HAP-1 (cell line): Measurements from ENCODE around the gene NIPAL3.
"Not testable (repeated sequence)": the region's sequence is repeated elsewhere in the genome, so short reads cannot be mapped to it uniquely, and the experiment has no call there.

Experiments
- DNase-seq, 2 experiments: peaks; one replicate each; pipeline ENCODE4 v3.0.0-alpha.2; 2016 to 2020; ENCODE audit warnings: low spot score in 2 of 2
- H3K27me3 ChIP-seq: fragments of 250-450 bp; sonication (Bioruptor Pico); 2 replicates; pipeline ENCODE4 v1.5.1; 2020; ENCODE audit warnings: low read depth, mild to moderate bottlenecking, moderate library complexity
- H3K36me3 ChIP-seq: fragments of 250-450 bp; sonication (Bioruptor Pico); replicated peaks from 2 replicates; pipeline ENCODE4 v1.5.1; 2020; ENCODE audit warnings: mild to moderate bottlenecking
- H3K4me1 ChIP-seq: fragments of 250-450 bp; sonication (Bioruptor Pico); 2 replicates; pipeline ENCODE4 v1.5.1; 2020; ENCODE audit warnings: mild to moderate bottlenecking
- H3K4me3 ChIP-seq: fragments of 250-450 bp; sonication (Bioruptor Pico); 2 replicates; pipeline ENCODE4 v1.5.1; 2020; ENCODE audit warnings: mild to moderate bottlenecking, moderate library complexity
- H3K9me3 ChIP-seq: fragments of 250-450 bp; sonication (Bioruptor Pico); 2 replicates; pipeline ENCODE4 v1.5.1; 2020; ENCODE audit warnings: mild to moderate bottlenecking, moderate library complexity
- in situ Hi-C: fragments of 300-500 bp; cut with MboI; formaldehyde crosslinking; loops from 3 replicates; pipeline ENCODE4 v1.14.3; 2020; ENCODE audit warnings: low sequenced_read_pairs, inconsistent platforms, mixed read lengths

Gene NIPAL3

GRCh38 chr1:24441996-24442668 lies 26.5 kb downstream of the NIPAL3 start:
- no peak overlapping the region for H3K4me3 ChIP-seq
- in situ Hi-C loops: no loop called here
- H3K9me3 ChIP-seq: no peaks in the 10 kb centered on the region
- no peaks in the 10 kb centered on the region; the same call in 1 of the 2 replicates for H3K36me3 ChIP-seq
- H3K4me1 ChIP-seq: peaks cover 26% of the 10 kb centered on the region
- no peaks in the 10 kb centered on the region for H3K27me3 ChIP-seq
- DNase-seq: no peak

- DNase-seq: peak in 1 of 2 experiments; percentile 26
- H3K36me3 ChIP-seq: no peaks in the 10 kb centered on the region; the same call in 1 of the 2 replicates
- in situ Hi-C loops: no loop called here
- no peaks in the 10 kb centered on the region for H3K27me3 ChIP-seq
- H3K4me1 ChIP-seq: peaks cover 26% of the 10 kb centered on the region
- H3K9me3 ChIP-seq: no peaks in the 10 kb centered on the region
- no peak overlapping the region for H3K4me3 ChIP-seq
Observed at GRCh38 chr1:24442764-24443163, 27.2 kb downstream of the NIPAL3 start.

GRCh38 chr1:24443241-24443656 lies 27.6 kb downstream of the NIPAL3 start:
- no peaks in the 10 kb centered on the region for H3K27me3 ChIP-seq
- H3K4me1 ChIP-seq: peaks cover 25% of the 10 kb centered on the region
- H3K9me3 ChIP-seq: no peaks in the 10 kb centered on the region
- no peaks in the 10 kb centered on the region; the same call in 1 of the 2 replicates for H3K36me3 ChIP-seq
- peak; percentile 45 to 51 for DNase-seq
- in situ Hi-C loops: no loop called here
- H3K4me3 ChIP-seq: no peak overlapping the region

GRCh38 chr1:24446446-24446845 lies 30.8 kb downstream of the NIPAL3 start:
- DNase-seq, H3K9me3 ChIP-seq, H3K4me3 ChIP-seq, H3K27me3 ChIP-seq, H3K36me3 ChIP-seq, in situ Hi-C loops: not testable (repeated sequence)
- H3K4me1 ChIP-seq: peaks cover 13% of the 10 kb centered on the region

GRCh38 chr1:24450316-24450715 lies 34.7 kb downstream of the NIPAL3 start:
- in situ Hi-C loops: no loop called here
- Histone ChIP-seq H3K4me3 (no peak overlapping the region), H3K36me3 (peaks cover 2% of the 10 kb centered on the region; the same call in 1 of the 2 replicates), H3K4me1 (no peaks in the 10 kb centered on the region), H3K9me3 (no peaks in the 10 kb centered on the region), H3K27me3 (no peaks in the 10 kb centered on the region)
- no peak for DNase-seq

GRCh38 chr1:24450857-24451397 lies 35.3 kb downstream of the NIPAL3 start:
- in situ Hi-C loops: no loop called here
- DNase-seq: no peak

GRCh38 chr1:24451746-24452145 lies 36.1 kb downstream of the NIPAL3 start:
- peaks cover 2% of the 10 kb centered on the region; the same call in 1 of the 2 replicates for H3K36me3 ChIP-seq
- in situ Hi-C loops: no loop called here
- no peaks in the 10 kb centered on the region for H3K27me3 ChIP-seq
- H3K4me1 ChIP-seq: no peaks in the 10 kb centered on the region
- no peak for DNase-seq
- H3K9me3 ChIP-seq: no peaks in the 10 kb centered on the region
- no peak overlapping the region for H3K4me3 ChIP-seq

More at GRCh38 chr1:24450857-24451397, 35.3 kb downstream of the NIPAL3 start:
- H3K36me3 ChIP-seq: peaks cover 2% of the 10 kb centered on the region; the same call in 1 of the 2 replicates
- H3K9me3 ChIP-seq: no peaks in the 10 kb centered on the region
- no peak overlapping the region for H3K4me3 ChIP-seq
- no peaks in the 10 kb centered on the region for H3K27me3 ChIP-seq
- no peaks in the 10 kb centered on the region for H3K4me1 ChIP-seq

GRCh38 chr1:24452922-24453485 lies 37.4 kb downstream of the NIPAL3 start:
- DNase-seq: no peak
- H3K4me1 ChIP-seq: no peaks in the 10 kb centered on the region
- H3K36me3 ChIP-seq: peaks cover 2% of the 10 kb centered on the region; the same call in 1 of the 2 replicates
- no peaks in the 10 kb centered on the region for H3K27me3 ChIP-seq
- no peaks in the 10 kb centered on the region for H3K9me3 ChIP-seq
- in situ Hi-C loops: no loop called here
- H3K4me3 ChIP-seq: no peak overlapping the region

- in situ Hi-C loops: no loop called here
- H3K4me1 ChIP-seq: no peaks in the 10 kb centered on the region
- H3K9me3 ChIP-seq: no peaks in the 10 kb centered on the region
- H3K4me3 ChIP-seq: no peak overlapping the region
- peaks cover 1% of the 10 kb centered on the region; the same call in 1 of the 2 replicates for H3K36me3 ChIP-seq
- no peak for DNase-seq
- H3K27me3 ChIP-seq: no peaks in the 10 kb centered on the region
Observed at GRCh38 chr1:24454673-24455072, 39.1 kb downstream of the NIPAL3 start.

GRCh38 chr1:24455272-24455671 lies 39.7 kb downstream of the NIPAL3 start:
- in situ Hi-C loops: no loop called here
- H3K4me3 ChIP-seq: no peak overlapping the region
- no peaks in the 10 kb centered on the region for H3K4me1 ChIP-seq
- H3K36me3 ChIP-seq: no peaks in the 10 kb centered on the region
- H3K27me3 ChIP-seq: no peaks in the 10 kb centered on the region
- no peaks in the 10 kb centered on the region for H3K9me3 ChIP-seq
- no peak for DNase-seq

- no peak for DNase-seq
- Histone ChIP-seq H3K4me1 (no peaks in the 10 kb centered on the region), H3K9me3 (no peaks in the 10 kb centered on the region), H3K27me3 (no peaks in the 10 kb centered on the region), H3K4me3 (no peak overlapping the region), H3K36me3 (no peaks in the 10 kb centered on the region; the same call in 1 of the 2 replicates)
- in situ Hi-C loops: no loop called here
Observed at GRCh38 chr1:24457866-24458265, 42.3 kb downstream of the NIPAL3 start.

- DNase-seq: no peak
- in situ Hi-C loops: no loop called here
- Histone ChIP-seq H3K27me3 (no peaks in the 10 kb centered on the region), H3K4me1 (peaks cover 10% of the 10 kb centered on the region), H3K9me3 (no peaks in the 10 kb centered on the region), H3K4me3 (no peak overlapping the region), H3K36me3 (no peaks in the 10 kb centered on the region; the same call in 1 of the 2 replicates)
Observed at GRCh38 chr1:24459551-24460266, 44.1 kb downstream of the NIPAL3 start.

GRCh38 chr1:24462128-24462527 lies 46.5 kb downstream of the NIPAL3 start:
- H3K27me3 ChIP-seq, H3K36me3 ChIP-seq, DNase-seq, H3K4me1 ChIP-seq, H3K4me3 ChIP-seq, H3K9me3 ChIP-seq, in situ Hi-C loops: not testable (repeated sequence)
